ENCODE data around the gene DCP1A.
A peak's percentile ranks its signal among the peaks of the same experiment; 100 is the strongest.
"Not testable (repeated sequence)": the region's sequence is repeated elsewhere in the genome, so short reads cannot be mapped to it uniquely, and the experiment has no call there.

DCP1A gene

GRCh38 chr3:53256704-53257055 lies 90.7 kb downstream of the DCP1A start:
- TF ChIP-seq CTCF (IDR thresholded peaks at IDR 0.05; ENCODE audit: extremely low read depth, insufficient read depth, missing control alignments): no peak
- in situ Hi-C loops (cut with MboI; ENCODE audit: low pct_unique_long_range_greater_than_20kb, low sequenced_read_pairs, unreplicated experiment): no loop called here

GRCh38 chr3:53255775-53256703 lies 91.3 kb downstream of the DCP1A start, which contains the start of gene TKT:
TSS of gene TKT (minus strand) at chr3:53256022. CDS start at chr3:53255942, 80 bp downstream.
- in situ Hi-C loops (cut with MboI; ENCODE audit: low pct_unique_long_range_greater_than_20kb, low sequenced_read_pairs, unreplicated experiment): no loop called here
- peak; percentile 99 for DNase-seq (ENCODE audit: low spot score)
- TF ChIP-seq CTCF (IDR thresholded peaks at IDR 0.05; ENCODE audit: extremely low read depth, insufficient read depth, missing control alignments): no peak

More at GRCh38 chr3:53256704-53257055, 90.7 kb downstream of the DCP1A start:
- no peak for DNase-seq (ENCODE audit: low spot score)

GRCh38 chr3:53255423-53255774 lies 91.9 kb downstream of the DCP1A start:
- DNase-seq (ENCODE audit: low spot score): peak; percentile 71

GRCh38 chr3:53254509-53255422 lies 92.6 kb downstream of the DCP1A start:
- peak; percentile 84 for DNase-seq (ENCODE audit: low spot score)
- in situ Hi-C loops (cut with MboI; ENCODE audit: low pct_unique_long_range_greater_than_20kb, low sequenced_read_pairs, unreplicated experiment): no loop called here
- TF ChIP-seq CTCF (IDR thresholded peaks at IDR 0.05; ENCODE audit: extremely low read depth, insufficient read depth, missing control alignments): no peak

More at GRCh38 chr3:53255423-53255774, 91.9 kb downstream of the DCP1A start:
- in situ Hi-C loops (cut with MboI; ENCODE audit: low pct_unique_long_range_greater_than_20kb, low sequenced_read_pairs, unreplicated experiment): no loop called here
- no peak for TF ChIP-seq CTCF (IDR thresholded peaks at IDR 0.05; ENCODE audit: extremely low read depth, insufficient read depth, missing control alignments)

- in situ Hi-C loops (cut with MboI; ENCODE audit: low pct_unique_long_range_greater_than_20kb, low sequenced_read_pairs, unreplicated experiment): no loop called here
- no peak for DNase-seq (ENCODE audit: low spot score)
- TF ChIP-seq CTCF (IDR thresholded peaks at IDR 0.05; ENCODE audit: extremely low read depth, insufficient read depth, missing control alignments): no peak
These were observed 93.4 kb downstream of the DCP1A start for GRCh38 chr3:53253707-53254508.

- in situ Hi-C loops (cut with MboI; ENCODE audit: low pct_unique_long_range_greater_than_20kb, low sequenced_read_pairs, unreplicated experiment); DNase-seq (ENCODE audit: low spot score): not testable (repeated sequence)
These were observed 94.4 kb downstream of the DCP1A start for GRCh38 chr3:53252947-53253322.

All from GM13977 (cell line).